GM23338 (cell line): ENCODE measurements around the gene SCGB3A1. TPM values are rescaled to one million over a fixed set of nuclear protein-coding genes. Genes with fewer than 3 reads are reported as not detected.

Source experiments
- ATAC-seq: fragments of 200-7000 bp; cut with Tn5 transposase; 3 replicates; pipeline ENCODE4 v1.9.1; 2020
- DNase-seq: peaks from one replicate; pipeline ENCODE4 v3.0.0-alpha.2; 2015; ENCODE audit warnings: low spot score
- H2AFZ ChIP-seq: fragments of 200-600 bp; sonication (generic); 2 replicates; pipeline ENCODE4 v1.8.0; 2016; ENCODE audit warnings: antibody characterized with exemption, mild to moderate bottlenecking, moderate library complexity
- H3F3A ChIP-seq: fragments of 200-600 bp; sonication (generic); replicated peaks from 2 replicates; pipeline ENCODE4 v1.8.0; 2017; ENCODE audit warnings: antibody characterized with exemption, mixed run types, low read depth
- H3K27ac ChIP-seq: fragments of 200-600 bp; sonication (generic); 2 replicates; pipeline ENCODE4 v1.6.1; 2016; ENCODE audit warnings: low read depth
- H3K27me3 ChIP-seq: fragments of 200-600 bp; sonication (generic); 2 replicates; pipeline ENCODE4 v1.8.0; 2016; ENCODE audit warnings: mild to moderate bottlenecking, mixed run types, moderate library complexity; ENCODE audit not compliant: insufficient read depth
- H3K36me3 ChIP-seq: fragments of 200-600 bp; sonication (generic); 2 replicates; pipeline ENCODE4 v1.8.0; 2016; ENCODE audit warnings: mild to moderate bottlenecking; ENCODE audit not compliant: insufficient read depth
- H3K4me1 ChIP-seq: fragments of 200-600 bp; sonication (generic); 2 replicates; pipeline ENCODE4 v1.8.0; 2016; ENCODE audit warnings: mild to moderate bottlenecking, moderate library complexity; ENCODE audit not compliant: insufficient read depth
- H3K4me2 ChIP-seq: fragments of 200-600 bp; sonication (generic); 2 replicates; pipeline ENCODE4 v1.7.1; 2017; ENCODE audit warnings: mixed run types
- H3K4me3 ChIP-seq: fragments of 200-600 bp; sonication (generic); 2 replicates; pipeline ENCODE4 v1.6.1; 2016; ENCODE audit warnings: mixed run types
- H3K79me2 ChIP-seq: fragments of 200-600 bp; sonication (generic); replicated peaks from 2 replicates; pipeline ENCODE4 v1.8.0; 2017; ENCODE audit warnings: mild to moderate bottlenecking; ENCODE audit not compliant: insufficient read depth
- H3K9me2 ChIP-seq: fragments of 200-600 bp; sonication (generic); 2 replicates; pipeline ENCODE4 v1.8.0; 2017; ENCODE audit not compliant: insufficient read depth
- H4K20me1 ChIP-seq: fragments of 200-600 bp; sonication (generic); replicated peaks from 2 replicates; pipeline ENCODE4 v1.8.0; 2017; ENCODE audit warnings: mild to moderate bottlenecking; ENCODE audit not compliant: insufficient read depth
- H3K27ac Mint-ChIP-seq: 2 replicates; pipeline ENCODE4 v1.8.0; 2020; ENCODE audit warnings: inconsistent platforms, mild to moderate bottlenecking, moderate library complexity, mixed read lengths
- H3K27me3 Mint-ChIP-seq: 3 replicates; pipeline ENCODE4 v1.8.0; 2022; ENCODE audit warnings: low read depth, mild to moderate bottlenecking, moderate library complexity, mixed read lengths, inconsistent platforms; ENCODE audit not compliant: insufficient read depth, poor library complexity
- H3K36me3 Mint-ChIP-seq: 3 replicates; pipeline ENCODE4 v1.8.0; 2021; ENCODE audit warnings: low read depth, mild to moderate bottlenecking, inconsistent platforms, moderate library complexity, mixed read lengths
- H3K4me1 Mint-ChIP-seq: 3 replicates; pipeline ENCODE4 v1.8.0; 2020; ENCODE audit warnings: mild to moderate bottlenecking, inconsistent platforms, mixed read lengths
- H3K4me3 Mint-ChIP-seq: 3 replicates; pipeline ENCODE4 v1.8.0; 2021; ENCODE audit warnings: moderate library complexity, mild to moderate bottlenecking, inconsistent platforms, mixed read lengths
- H3K9me3 Mint-ChIP-seq: 3 replicates; pipeline ENCODE4 v1.8.0; 2020; ENCODE audit warnings: moderate library complexity, mild to moderate bottlenecking, inconsistent platforms, mixed read lengths
- CREB1 ChIP-seq: fragments of 250-450 bp; sonication (Bioruptor Pico); IDR thresholded peaks from 2 replicates; pipeline ENCODE4 v1.5.0; 2020; ENCODE audit warnings: low read depth, mild to moderate bottlenecking, moderate library complexity
- CTCF ChIP-seq, 2 experiments: fragments of 200-600 bp in 1 of 2; sonication (generic) in 1 of 2; conservative IDR thresholded peaks; 2 replicates each; pipeline versions ENCODE4 v1.5.1 to v1.6.1; 2016 to 2017; ENCODE audit warnings: antibody characterized with exemption in 2 of 2, low read depth in 2 of 2, mild to moderate bottlenecking in 2 of 2, moderate library complexity in 1 of 2
- ETS1 ChIP-seq: IDR thresholded peaks from 2 replicates; pipeline ENCODE4 v1.6.1; 2016; ENCODE audit warnings: antibody characterized with exemption
- EZH2 ChIP-seq: fragments of 200-600 bp; sonication (generic); IDR thresholded peaks from one replicate; pipeline ENCODE4 v1.8.0; 2017; ENCODE audit warnings: antibody characterized with exemption, mild to moderate bottlenecking, low read depth; ENCODE audit not compliant: unreplicated experiment
- EZH2phosphoT487 ChIP-seq: fragments of 200-600 bp; sonication (generic); IDR thresholded peaks from one replicate; pipeline ENCODE4 v1.8.1; 2018; ENCODE audit warnings: antibody characterized with exemption; ENCODE audit not compliant: unreplicated experiment
- JUNB ChIP-seq: IDR thresholded peaks from one replicate; pipeline ENCODE4 v1.6.1; 2016; ENCODE audit warnings: antibody characterized with exemption; ENCODE audit not compliant: unreplicated experiment
- NANOG ChIP-seq: IDR thresholded peaks from 2 replicates; pipeline ENCODE4 v1.6.1; 2016; ENCODE audit warnings: antibody characterized with exemption, borderline replicate concordance
- POLR2AphosphoS5 ChIP-seq: IDR thresholded peaks from 2 replicates; pipeline ENCODE4 v1.6.1; 2016; ENCODE audit warnings: antibody characterized with exemption, low read depth
- REST ChIP-seq: IDR thresholded peaks from one replicate; pipeline ENCODE4 v1.6.1; 2018; ENCODE audit warnings: antibody characterized with exemption; ENCODE audit not compliant: unreplicated experiment
- STAT1 ChIP-seq: IDR thresholded peaks from one replicate; pipeline ENCODE4 v1.6.1; 2016; ENCODE audit warnings: antibody characterized with exemption; ENCODE audit not compliant: unreplicated experiment
- ZNF114 ChIP-seq: fragments of 250-450 bp; sonication (Bioruptor Pico); IDR thresholded peaks from 2 replicates; pipeline ENCODE4 v1.5.0; 2020; ENCODE audit warnings: mild to moderate bottlenecking, moderate library complexity
- ZNF331 ChIP-seq: fragments of 250-450 bp; sonication (Bioruptor Pico); IDR thresholded peaks from 2 replicates; pipeline ENCODE4 v1.5.0; 2020; ENCODE audit warnings: low read depth, mild to moderate bottlenecking, moderate library complexity
- ZNF462 ChIP-seq: fragments of 250-450 bp; sonication (Bioruptor Pico); IDR thresholded peaks from 2 replicates; pipeline ENCODE4 v1.5.0; 2020; ENCODE audit warnings: mild to moderate bottlenecking, moderate library complexity
- polyA plus RNA-seq: library from polyadenylated mRNA; unstranded; fragments of >200 nt; fragmentation: Nextera tagmentation; extraction: Ambion mirVana; gene quantifications from 2 replicates; pipeline ENCODE4 v1.2.1, GENCODE V29; 2016
- total RNA-seq: library from RNA; depleted of rRNA; stranded (reverse); fragments of >200 nt; shearing (Covaris generic); gene quantifications from 2 replicates; pipeline ENCODE4 v1.2.3, GENCODE V29; 2014

Gene SCGB3A1
- total and polyA plus RNA-seq, 2 experiments from 2014 or later, result not detected

GRCh38 chr5:180594311-180595045 is 3.2 kb upstream of the SCGB3A1 start:
- H3K27me3 ChIP-seq, result peaks cover 38% of the 10 kb centered on the region
- H3K36me3 ChIP-seq, result no peaks in the 10 kb centered on the region
- DNase-seq, result no peak
- peaks cover 7% of the 10 kb centered on the region; the same call in 1 of the 2 replicates for H3F3A ChIP-seq
- peaks cover 5% of the 10 kb centered on the region; the same call in 1 of the 3 replicates for H3K36me3 Mint-ChIP-seq
- H3K79me2 ChIP-seq, result no peaks in the 10 kb centered on the region
- no peak overlapping the region for H3K4me3 Mint-ChIP-seq
- no peak overlapping the region for H2AFZ ChIP-seq
- no peak overlapping the region for H3K27ac Mint-ChIP-seq
- TF ChIP-seq EZH2phosphoT487, result no peak
- TF ChIP-seq POLR2AphosphoS5, result no peak
- TF ChIP-seq REST, result no peak
- TF ChIP-seq ZNF331 (CRISPR knock-in tag), result no peak
- no peak for TF ChIP-seq JUNB
- TF ChIP-seq CTCF (conservative IDR thresholded peaks at IDR 0.05; ENCODE audit: low read depth in 2 of 2), result no peak
- no peak for TF ChIP-seq ZNF114 (CRISPR knock-in tag)
- TF ChIP-seq NANOG, result no peak
- TF ChIP-seq ZNF462, result no peak
- TF ChIP-seq STAT1, result no peak
- TF ChIP-seq CREB1, result no peak
- TF ChIP-seq EZH2, result no peak
- no peak for TF ChIP-seq ETS1
- peaks cover 9% of the 10 kb centered on the region for H3K4me1 Mint-ChIP-seq
- no peak overlapping the region for H3K4me3 ChIP-seq
- H4K20me1 ChIP-seq, result no peaks in the 10 kb centered on the region
- H3K9me2 ChIP-seq, result no peaks in the 10 kb centered on the region
- 0 out of 2 replicates have a peak, but pooled peaks cover 6% of the 10 kb centered on the region for H3K4me1 ChIP-seq
- peaks cover 36% of the 10 kb centered on the region for H3K27me3 Mint-ChIP-seq
- peaks cover 3% of the 10 kb centered on the region; the same call in 1 of the 3 replicates for H3K9me3 Mint-ChIP-seq
- no peak for ATAC-seq
- no peak overlapping the region for H3K27ac ChIP-seq
- no peak overlapping the region for H3K4me2 ChIP-seq
